B cell (primary cell): ENCODE data around the gene ZNF157. TPM values are rescaled to one million over a fixed set of nuclear protein-coding genes. Genes with fewer than 3 reads are reported as not detected.

Experiments
- ATAC-seq: fragments of 200-7000 bp; cut with Tn5 transposase; one replicate; pipeline ENCODE4 v1.10.0; 2021; ENCODE audit warnings: low read depth, mild to moderate bottlenecking, moderate number of reproducible peaks, moderate library complexity
- CTCF ChIA-PET: fragments of 350-600 bp; sonication (Branson Sonifier 250); formaldehyde crosslinking; loops from one replicate; lab custom pipeline; 2021; ENCODE audit warnings: antibody characterized with exemption, inconsistent platforms; lab: Charles Lee
- POLR2A ChIA-PET: fragments of 350-600 bp; sonication (Branson Sonifier 250); formaldehyde crosslinking; loops from one replicate; lab custom pipeline; 2021; ENCODE audit warnings: antibody characterized with exemption; lab: Charles Lee
- DNase-seq: peaks from one replicate; pipeline ENCODE4 v3.0.0; 2013
- H2AFZ ChIP-seq: 2 replicates; pipeline ENCODE4 v1.6.1; 2012; ENCODE audit warnings: mild to moderate bottlenecking, low read depth, low read length; ENCODE audit not compliant: insufficient read depth, poor library complexity, severe bottlenecking
- H3K27ac ChIP-seq, 2 donors: 1 replicate in 1 of 2; 2 replicates in 1 of 2; pipeline ENCODE4 v1.5.1; 2012 to 2013; ENCODE audit warnings: low read length in 2 of 2, mild to moderate bottlenecking in 2 of 2, moderate library complexity in 1 of 2
- H3K27me3 ChIP-seq, 4 experiments: fragments of 200-600 bp in 1 of 4; sonication (generic) in 1 of 4; replicated peaks in 1 of 4; 1 replicate in 2 of 4; 2 replicates in 2 of 4; pipeline versions ENCODE4 v1.6.1 to v1.7.0; 2013 to 2016; ENCODE audit warnings: low read length in 3 of 4, mild to moderate bottlenecking in 2 of 4, mixed read lengths in 1 of 4, moderate library complexity in 1 of 4; ENCODE audit not compliant: insufficient read depth in 4 of 4, control insufficient read depth in 3 of 4; ENCODE audit errors: control extremely low read depth in 1 of 4
- H3K36me3 ChIP-seq, 2 experiments: replicated peaks in 1 of 2; 1 replicate in 1 of 2; 2 replicates in 1 of 2; pipeline versions ENCODE4 v1.6.1 to v1.7.1; 2013; ENCODE audit warnings: low read length in 1 of 2; ENCODE audit not compliant: insufficient read depth in 2 of 2, control insufficient read depth in 1 of 2; ENCODE audit errors: control extremely low read depth in 1 of 2, extremely low read depth in 1 of 2
- H3K4me1 ChIP-seq, 2 donors: fragments of 200-600 bp in 1 of 2; sonication (generic) in 1 of 2; 1 replicate in 1 of 2; 2 replicates in 1 of 2; pipeline versions ENCODE4 v1.5.1 to v1.6.1; 2013 to 2017; ENCODE audit warnings: low read length in 2 of 2; ENCODE audit not compliant: control insufficient read depth in 2 of 2, insufficient read depth in 2 of 2
- H3K4me2 ChIP-seq: replicated peaks from 2 replicates; pipeline ENCODE3; 2012; ENCODE audit warnings: mild to moderate bottlenecking, low read depth, low read length; ENCODE audit not compliant: poor library complexity, severe bottlenecking
- H3K4me3 ChIP-seq, 5 experiments: fragments of 200-600 bp in 1 of 5; sonication (generic) in 1 of 5; 1 replicate in 3 of 5; 2 replicates in 2 of 5; pipeline versions ENCODE4 v1.5.1 to v1.7.0; 2011 to 2016; ENCODE audit warnings: low read length in 4 of 5, mild to moderate bottlenecking in 4 of 5, low read depth in 2 of 5, control low read depth in 1 of 5, moderate library complexity in 1 of 5; ENCODE audit not compliant: insufficient read depth in 1 of 5; ENCODE audit errors: control extremely low read depth in 1 of 5, extremely low read depth in 1 of 5
- H3K79me2 ChIP-seq: fragments of 200-600 bp; sonication (generic); one replicate; pipeline ENCODE4 v1.6.0; 2016; ENCODE audit warnings: low read length; ENCODE audit not compliant: control insufficient read depth, insufficient read depth
- H3K9ac ChIP-seq: fragments of 200-600 bp; sonication (generic); 2 replicates; pipeline ENCODE4 v1.6.1; 2017; ENCODE audit warnings: mild to moderate bottlenecking, low read length, moderate library complexity
- H3K9me3 ChIP-seq, 3 donors: one replicate each; pipeline versions ENCODE4 v1.6.1 to v1.7.1; 2013; ENCODE audit warnings: low read length in 2 of 3; ENCODE audit not compliant: control insufficient read depth in 2 of 3, insufficient read depth in 1 of 3; ENCODE audit errors: control extremely low read depth in 1 of 3
- H4K20me1 ChIP-seq: 2 replicates; pipeline ENCODE4 v1.6.0; 2012; ENCODE audit warnings: mild to moderate bottlenecking, low read length; ENCODE audit not compliant: insufficient read depth, control insufficient read depth, poor library complexity, severe bottlenecking
- H3K27ac Mint-ChIP-seq: one replicate; pipeline ENCODE4 v1.8.0; 2021; ENCODE audit warnings: mixed read lengths
- H3K27me3 Mint-ChIP-seq: one replicate; pipeline ENCODE4 v1.8.0; 2021; ENCODE audit warnings: mixed read lengths
- H3K4me1 Mint-ChIP-seq: one replicate; pipeline ENCODE4 v1.8.0; 2021; ENCODE audit warnings: mixed read lengths
- H3K4me3 Mint-ChIP-seq: one replicate; pipeline ENCODE4 v1.8.0; 2021; ENCODE audit warnings: mixed read lengths
- H3K9me3 Mint-ChIP-seq: one replicate; pipeline ENCODE4 v1.8.0; 2022; ENCODE audit warnings: mixed read lengths; ENCODE audit not compliant: insufficient read depth
- EZH2 ChIP-seq: IDR thresholded peaks from 2 replicates; pipeline ENCODE4 v1.6.1; 2012; ENCODE audit warnings: borderline replicate concordance, low read depth, mild to moderate bottlenecking, moderate library complexity, low read length; ENCODE audit not compliant: insufficient read depth, poor library complexity, severe bottlenecking
- WGBS: methylation state at CpG from one replicate; pipeline ENCODE4 v1.1.5; 2013; ENCODE audit warnings: missing lambda C conversion rate; ENCODE audit not compliant: insufficient coverage; 5-methylcytosine and 5-hydroxymethylcytosine counted together
- intact Hi-C: fragments of 100-400 bp; cut with micrococcal nuclease; formaldehyde crosslinking; loops from one replicate; pipeline ENCODE4 v1.10.0; 2022
- polyA plus RNA-seq: library from polyadenylated mRNA; depleted of rRNA; stranded (reverse); fragments of >200 nt; gene quantifications from 2 replicates; pipeline ENCODE4 v1.2.3, GENCODE V29; 2012
- total RNA-seq, 2 donors: library from RNA; stranded (reverse); fragments of 120-200 nt in 1 of 2; gene quantifications; 1 replicate in 1 of 2; 2 replicates in 1 of 2; pipeline versions ENCODE4 v1.2.3 to v1.2.4, GENCODE V29; 2013 to 2022
- TF ChIP-seq, protein P1 (sequence below): fragments of 200-600 bp; IDR thresholded peaks from one replicate; pipeline ENCODE4 v1.8.0; 2022; ENCODE audit warnings: antibody characterized with exemption, mild to moderate bottlenecking

The ZNF157 gene
- total and polyA plus RNA-seq, 2 donors (not counting 1 experiment from before 2014, with no cell fraction given), result 0.28 to 0.99 TPM

- peaks cover 7 to 28% (median 9%) of the 10 kb centered on the region in 3 donors for H3K9me3 ChIP-seq
- POLR2A ChIA-PET, result no interaction called here
- intact Hi-C loops, result no loop called here
- peaks cover 8% of the 10 kb centered on the region for H3K4me1 Mint-ChIP-seq
- peaks cover 3 to 4% of the 10 kb centered on the region in 2 donors for H3K4me1 ChIP-seq
- no peak overlapping the region for H3K9ac ChIP-seq
- TF ChIP-seq, protein P1, sequence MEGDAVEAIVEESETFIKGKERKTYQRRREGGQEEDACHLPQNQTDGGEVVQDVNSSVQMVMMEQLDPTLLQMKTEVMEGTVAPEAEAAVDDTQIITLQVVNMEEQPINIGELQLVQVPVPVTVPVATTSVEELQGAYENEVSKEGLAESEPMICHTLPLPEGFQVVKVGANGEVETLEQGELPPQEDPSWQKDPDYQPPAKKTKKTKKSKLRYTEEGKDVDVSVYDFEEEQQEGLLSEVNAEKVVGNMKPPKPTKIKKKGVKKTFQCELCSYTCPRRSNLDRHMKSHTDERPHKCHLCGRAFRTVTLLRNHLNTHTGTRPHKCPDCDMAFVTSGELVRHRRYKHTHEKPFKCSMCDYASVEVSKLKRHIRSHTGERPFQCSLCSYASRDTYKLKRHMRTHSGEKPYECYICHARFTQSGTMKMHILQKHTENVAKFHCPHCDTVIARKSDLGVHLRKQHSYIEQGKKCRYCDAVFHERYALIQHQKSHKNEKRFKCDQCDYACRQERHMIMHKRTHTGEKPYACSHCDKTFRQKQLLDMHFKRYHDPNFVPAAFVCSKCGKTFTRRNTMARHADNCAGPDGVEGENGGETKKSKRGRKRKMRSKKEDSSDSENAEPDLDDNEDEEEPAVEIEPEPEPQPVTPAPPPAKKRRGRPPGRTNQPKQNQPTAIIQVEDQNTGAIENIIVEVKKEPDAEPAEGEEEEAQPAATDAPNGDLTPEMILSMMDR, result no peak
- no peak for TF ChIP-seq EZH2
- H3K4me3 ChIP-seq, result no peak overlapping the region
- no peak overlapping the region for H2AFZ ChIP-seq
- no peak for DNase-seq
- no peaks in the 10 kb centered on the region for H4K20me1 ChIP-seq
- CTCF ChIA-PET, result no interaction called here
- no peaks in the 10 kb centered on the region for H3K79me2 ChIP-seq
- no peak for ATAC-seq
- H3K4me3 Mint-ChIP-seq, result no peak overlapping the region
- peaks cover 3 to 24% of the 10 kb centered on the region in 2 experiments for H3K36me3 ChIP-seq
- no peak overlapping the region for H3K27ac ChIP-seq
- WGBS, result no CpG with 5 or more reads among the region's 2 CpGs
- no peaks in the 10 kb centered on the region for H3K27me3 ChIP-seq
- H3K27ac Mint-ChIP-seq, result no peak overlapping the region
- H3K9me3 Mint-ChIP-seq, result peaks cover 4% of the 10 kb centered on the region
- no peaks in the 10 kb centered on the region for H3K27me3 Mint-ChIP-seq
- no peak overlapping the region for H3K4me2 ChIP-seq
Measured at GRCh38 chrX:47446971-47447370, 76.6 kb downstream of the ZNF157 start.

GRCh38 chrX:47447607-47448006 lies 77.2 kb downstream of the ZNF157 start:
- POLR2A ChIA-PET, result no interaction called here
- no peak overlapping the region for H3K4me2 ChIP-seq
- Mint-ChIP-seq H3K27ac (no peak overlapping the region), H3K9me3 (peaks cover 4% of the 10 kb centered on the region), H3K4me3 (no peak overlapping the region), H3K4me1 (peaks cover 8% of the 10 kb centered on the region), H3K27me3 (no peaks in the 10 kb centered on the region)
- no peaks in the 10 kb centered on the region for H3K27me3 ChIP-seq
- ATAC-seq, result no peak
- H3K27ac ChIP-seq, result no peak overlapping the region
- no peaks in the 10 kb centered on the region for H3K79me2 ChIP-seq
- intact Hi-C loops, result no loop called here
- H3K9ac ChIP-seq, result no peak overlapping the region
- TF ChIP-seq EZH2, result no peak
- TF ChIP-seq, protein P1, result no peak
- H2AFZ ChIP-seq, result no peak overlapping the region
- H3K9me3 ChIP-seq, result peaks cover 7 to 28% (median 12%) of the 10 kb centered on the region in 3 donors
- peaks cover 3 to 4% of the 10 kb centered on the region in 2 donors for H3K4me1 ChIP-seq
- no peak overlapping the region for H3K4me3 ChIP-seq
- DNase-seq, result no peak
- H3K36me3 ChIP-seq, result peaks cover 3 to 31% of the 10 kb centered on the region in 2 experiments
- CTCF ChIA-PET, result no interaction called here
- H4K20me1 ChIP-seq, result no peaks in the 10 kb centered on the region
- WGBS, result no CpG with 5 or more reads among the region's 11 CpGs
